NCI-H446 (cell line): ENCODE results near the gene LIN54.
"Not testable (repeated sequence)": the region's sequence is repeated elsewhere in the genome, so short reads cannot be mapped to it uniquely, and the experiment has no call there.

Experiments
- DNase-seq, 2 experiments: peaks; one replicate each; lab custom pipeline; 2025; lab: John Stamatoyannopoulos, UW

LIN54 gene

DNA sequence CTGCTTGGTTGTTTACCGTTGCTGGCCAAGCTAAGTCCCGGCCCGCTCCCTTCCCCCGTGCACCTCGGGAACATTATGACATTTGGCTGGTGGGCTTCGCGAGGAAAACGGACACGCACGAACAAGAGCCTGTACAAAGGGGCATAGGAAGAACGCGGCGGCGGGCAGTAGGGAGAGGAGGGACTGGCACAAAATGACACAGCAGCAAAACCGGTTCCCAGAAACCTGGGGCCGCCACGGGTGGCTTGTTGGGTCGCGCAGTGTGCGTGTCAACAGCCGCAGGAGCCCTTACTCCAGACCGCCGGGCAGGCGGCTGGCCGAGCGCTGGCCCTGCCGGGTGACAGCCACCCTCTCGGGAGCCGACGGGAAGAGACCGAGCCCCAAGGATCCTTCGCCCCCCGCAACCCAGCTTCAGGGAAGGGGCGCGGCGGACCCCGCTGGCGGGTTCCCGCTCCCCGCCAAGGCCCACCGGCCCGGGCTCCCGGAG is 1.6 kb upstream of the LIN54 start:
- DNase-seq: no peak

DNA sequence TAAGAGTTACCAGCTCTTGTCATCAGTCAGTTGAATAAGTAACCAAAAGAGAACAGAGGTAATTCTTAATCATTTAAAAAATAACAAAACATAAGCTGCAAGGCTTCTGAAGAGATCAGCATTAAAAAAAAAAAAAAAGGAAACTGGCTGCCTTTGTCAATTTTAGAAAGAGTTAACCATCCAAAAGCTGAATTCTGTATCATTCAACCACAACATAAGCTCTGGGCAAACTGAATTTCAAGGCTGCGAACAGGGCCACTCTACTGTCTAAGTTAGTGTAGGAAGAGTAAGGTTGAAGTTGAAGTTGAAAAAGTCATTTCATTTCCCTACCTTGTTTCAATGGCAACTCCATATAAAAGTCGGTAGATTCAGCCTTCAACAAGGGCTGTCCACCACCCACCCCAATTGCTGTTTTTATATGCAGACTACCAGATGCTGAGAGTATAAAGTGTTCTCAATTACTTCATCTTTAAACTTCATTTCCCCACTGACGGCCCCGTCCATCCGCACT is 1.1 kb upstream of the LIN54 start:
- no peak for DNase-seq

DNA sequence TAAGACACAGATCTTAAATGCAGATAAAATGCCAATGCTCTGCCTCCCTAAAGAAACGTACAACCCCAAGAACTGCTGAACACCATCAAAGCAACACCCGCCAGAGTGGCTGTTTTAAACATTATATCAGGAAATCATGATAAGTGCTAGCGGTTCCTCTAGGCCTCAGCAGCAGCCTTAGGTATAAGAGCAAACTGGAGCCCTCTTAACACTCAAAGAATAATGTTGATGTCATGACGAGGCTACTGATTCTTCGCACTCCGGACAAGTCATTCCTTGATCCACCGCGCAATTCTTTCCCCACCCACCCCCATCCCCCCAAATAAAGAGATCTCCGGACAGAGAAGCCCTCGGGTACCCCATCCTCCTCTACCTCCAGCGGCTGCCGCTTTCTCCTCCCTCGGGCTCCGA is 507 bp downstream of the LIN54 start:
- no peak for DNase-seq

DNA sequence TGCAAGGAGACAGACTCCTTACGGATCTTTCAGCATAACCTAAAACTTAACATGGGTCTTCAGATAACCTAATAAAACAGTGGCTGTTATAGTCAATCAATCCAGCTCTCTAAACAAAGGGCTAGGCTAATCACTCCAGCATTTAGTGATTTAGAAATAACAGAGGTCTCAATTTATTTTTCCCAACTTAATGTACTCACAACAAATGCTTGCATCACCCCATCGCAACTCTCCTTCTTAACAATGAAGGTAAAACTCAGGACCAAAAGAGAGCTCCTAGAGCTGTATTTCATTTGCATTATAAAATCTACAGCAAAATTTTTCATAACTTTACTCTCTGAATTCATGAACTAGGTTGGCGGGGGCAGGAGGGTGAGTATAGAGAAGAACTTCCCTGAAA is 1.1 kb downstream of the LIN54 start:
- no peak for DNase-seq

DNA sequence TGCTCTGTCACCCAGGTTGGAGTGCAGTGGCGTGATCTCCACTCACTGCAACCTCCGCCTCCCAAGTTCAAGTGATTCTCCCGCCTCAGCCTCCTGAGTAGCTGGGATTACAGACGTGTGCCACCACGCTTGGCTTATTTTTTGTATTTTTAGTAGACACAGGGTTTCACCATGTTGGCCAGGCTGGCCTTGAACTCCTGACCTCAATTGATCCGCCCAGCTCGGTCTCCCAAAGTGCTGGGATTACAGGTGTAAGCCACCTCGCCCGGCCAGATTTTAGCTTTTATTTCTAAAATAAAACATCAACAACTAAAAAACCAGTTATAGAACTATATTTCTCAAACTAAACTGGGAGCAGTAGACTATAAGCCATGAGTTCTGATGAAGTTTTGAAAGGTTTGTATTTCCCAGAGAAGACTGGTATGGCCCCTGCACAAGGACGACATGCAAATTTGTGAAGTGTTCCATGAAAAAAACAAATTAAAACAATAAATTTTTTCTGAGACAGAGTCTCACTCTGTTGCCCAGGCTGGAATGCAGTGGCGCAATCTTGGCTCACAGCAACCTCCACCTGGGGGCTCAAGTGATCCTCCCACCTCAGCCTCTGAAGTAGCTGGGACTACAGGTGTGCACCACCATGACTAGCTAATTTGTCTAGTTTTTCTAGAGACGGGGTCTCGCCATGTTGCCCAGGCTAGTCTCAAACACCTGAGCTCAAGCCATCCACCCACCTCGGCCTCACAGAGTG is 7.4 kb downstream of the LIN54 start:
- DNase-seq: not testable (repeated sequence)

DNA sequence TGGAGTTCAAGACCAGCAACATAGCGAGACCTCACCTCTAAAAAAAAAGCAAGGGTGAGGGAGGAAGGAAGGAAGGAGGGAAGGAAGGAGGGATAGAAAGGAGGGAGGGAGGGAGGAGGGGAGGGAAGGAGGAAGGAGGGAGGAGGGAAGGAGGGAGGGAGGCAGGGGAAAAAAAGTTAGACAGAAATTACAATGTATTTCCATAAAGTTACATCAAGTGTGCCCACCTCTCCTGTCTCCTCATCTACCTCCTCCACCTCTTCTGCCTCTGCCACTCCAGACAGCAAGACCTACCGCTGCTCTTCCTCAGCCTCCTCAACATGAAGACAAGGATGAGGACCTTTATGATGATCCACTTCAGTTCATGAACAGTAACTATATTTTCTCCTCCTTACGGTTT is 8.3 kb downstream of the LIN54 start:
- no peak for DNase-seq

DNA sequence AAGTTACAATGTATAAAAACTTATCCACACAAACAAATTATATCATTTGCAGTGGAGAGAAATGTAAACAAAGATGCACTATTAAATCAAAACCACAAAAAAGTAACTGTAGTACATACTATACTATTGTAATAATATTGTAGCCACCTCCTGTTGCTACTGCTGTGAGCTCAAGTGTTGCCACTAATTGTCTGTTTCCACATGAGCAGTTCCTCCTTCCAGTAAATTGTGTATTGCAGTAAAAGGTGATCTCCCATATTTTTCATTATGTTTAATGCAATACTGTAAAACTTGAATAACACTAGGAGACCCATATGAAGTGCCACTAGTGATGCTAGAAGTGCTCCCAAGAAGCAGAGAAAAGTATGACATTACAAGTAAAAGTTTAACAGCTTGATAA is 11.7 kb downstream of the LIN54 start:
- no peak for DNase-seq

DNA sequence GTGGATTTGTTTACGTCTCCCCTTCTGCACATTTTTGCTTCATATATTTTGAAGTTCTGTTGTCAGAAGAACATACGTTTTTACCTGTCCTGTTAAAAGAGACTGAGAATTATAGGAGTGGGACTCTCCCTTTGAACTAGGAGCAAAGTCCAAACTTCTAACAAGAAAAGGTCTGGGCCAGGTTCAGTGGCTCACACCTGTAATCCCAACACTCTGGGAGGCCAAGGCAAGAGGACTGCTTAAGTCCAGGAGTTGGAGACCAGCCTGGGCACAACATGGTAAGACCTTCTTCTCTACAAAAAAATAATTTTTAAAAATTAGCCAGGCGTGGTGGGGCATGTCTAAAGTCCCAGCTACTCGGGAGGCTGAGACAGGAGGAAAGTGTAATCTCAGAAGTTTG is 15.8 kb downstream of the LIN54 start:
- DNase-seq: no peak

DNA sequence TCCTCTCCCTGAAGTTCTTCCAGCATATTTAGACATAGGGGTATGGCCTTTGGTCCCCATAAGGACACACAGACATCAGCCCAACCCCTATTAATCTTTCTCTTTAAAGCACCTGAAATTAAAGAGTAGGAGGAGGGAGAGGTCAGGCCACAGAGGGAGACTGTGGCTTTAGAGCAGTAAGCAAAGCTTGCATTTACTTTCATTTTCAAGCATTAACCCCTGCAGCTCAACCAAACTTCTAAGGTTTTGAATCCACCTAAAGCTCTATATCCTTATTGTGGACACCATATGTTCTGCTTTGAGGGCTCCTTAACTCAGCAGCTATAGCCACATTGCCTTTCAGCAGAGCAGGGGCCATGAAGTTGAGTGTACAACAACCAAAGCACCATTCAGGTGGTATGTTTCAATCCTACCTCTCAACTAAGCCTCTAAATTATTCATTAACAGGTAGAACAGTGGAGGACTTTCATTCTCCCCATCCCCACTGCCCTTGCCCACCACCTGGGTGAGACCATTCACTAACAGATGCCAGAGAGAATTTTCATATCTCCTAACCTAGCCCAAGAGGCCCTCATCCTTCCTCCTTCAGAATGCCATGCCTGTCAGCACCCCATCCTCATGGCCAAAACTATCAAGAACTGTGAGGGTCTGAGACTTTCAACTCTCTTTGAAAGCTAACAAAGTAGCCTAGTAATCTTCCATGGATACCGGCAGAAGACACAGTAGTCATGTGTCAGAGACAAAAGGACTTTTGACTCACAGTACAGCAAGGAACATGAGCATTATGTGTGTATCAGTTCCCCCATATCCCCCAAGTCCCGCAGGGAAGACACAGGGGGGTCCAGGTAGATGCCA is 20.8 kb downstream of the LIN54 start:
- no peak for DNase-seq

DNA sequence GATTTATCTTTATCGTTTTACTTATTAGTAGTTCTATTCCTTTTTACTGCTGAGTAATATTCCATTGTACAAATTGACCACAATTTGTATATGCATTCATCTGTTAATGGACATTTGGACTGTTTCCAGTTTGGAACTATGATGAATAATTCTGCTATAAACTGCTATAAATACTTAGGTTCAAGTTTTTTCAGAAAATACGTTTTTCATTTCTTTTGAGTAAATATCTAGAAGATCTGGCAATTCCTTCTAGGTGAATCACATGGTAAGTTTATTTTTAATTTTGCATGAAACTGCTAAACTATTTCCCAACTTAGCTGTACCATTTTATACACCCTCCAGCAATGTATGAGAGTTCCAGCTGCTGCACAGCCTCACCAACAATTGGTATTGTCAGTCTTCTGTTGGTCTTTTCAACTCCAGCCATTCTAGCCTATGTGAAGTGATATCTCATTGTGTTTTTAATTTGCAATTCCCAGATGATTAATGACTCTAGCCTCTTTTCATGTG is 22.2 kb downstream of the LIN54 start:
- DNase-seq: no peak

DNA sequence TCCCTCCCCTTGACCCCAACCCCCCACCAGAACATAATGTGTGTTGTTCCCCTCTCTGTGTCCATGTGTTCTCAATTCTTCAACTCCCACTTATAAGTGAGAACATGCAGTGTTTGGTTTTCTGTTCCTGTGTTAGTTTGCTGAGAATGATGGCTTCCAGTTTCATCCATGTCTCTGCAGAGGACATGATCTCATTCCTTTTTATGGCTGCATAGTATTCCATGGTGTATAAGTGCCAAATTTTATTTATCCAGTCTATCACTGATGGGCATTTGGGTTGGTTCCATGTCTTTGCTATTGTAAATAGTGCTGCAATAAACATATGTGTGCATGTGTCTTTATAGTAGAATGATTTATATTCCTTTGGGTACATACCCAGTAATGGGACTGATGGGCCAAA is 23.1 kb downstream of the LIN54 start:
- DNase-seq: not testable (repeated sequence)

DNA sequence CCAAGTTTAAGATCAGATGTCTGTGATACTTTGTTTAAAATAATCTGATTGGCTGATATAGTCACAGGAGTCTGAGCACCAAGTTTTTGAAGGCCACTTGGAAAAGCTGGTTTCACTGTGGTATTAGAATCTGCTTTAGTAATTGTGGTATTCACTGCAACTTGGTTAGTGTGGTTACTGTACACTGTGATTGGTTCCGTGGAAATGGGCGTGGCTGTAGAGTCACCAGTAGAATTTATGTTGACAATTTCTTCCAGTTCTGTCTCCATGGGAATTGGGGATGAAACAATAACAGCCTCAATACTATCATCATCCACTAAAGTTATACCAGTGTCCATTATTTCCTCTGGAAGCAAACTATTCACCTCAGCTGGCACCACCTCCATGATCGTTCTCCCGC is 26.2 kb downstream of the LIN54 start:
- DNase-seq: peak in 1 of 2 experiments; percentile 1

DNA sequence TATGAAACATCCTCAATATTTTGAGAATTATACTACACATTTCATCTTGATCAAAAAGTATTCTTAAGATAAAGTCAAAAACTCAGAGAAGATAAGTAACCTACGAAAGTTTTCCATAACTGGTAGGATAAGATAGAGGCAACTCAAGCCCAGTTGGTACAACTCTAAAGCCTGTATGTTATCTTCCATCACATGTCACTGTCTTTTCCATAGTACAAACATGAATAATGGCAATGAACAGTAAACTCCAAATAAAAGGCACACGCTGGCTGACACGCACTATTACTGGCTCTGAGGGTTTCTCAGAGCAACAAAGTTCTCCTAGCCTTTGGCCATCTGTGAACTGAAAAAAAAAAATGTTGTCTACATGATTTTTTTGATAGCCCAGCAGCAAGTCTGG is 27.2 kb downstream of the LIN54 start:
- no peak for DNase-seq

DNA sequence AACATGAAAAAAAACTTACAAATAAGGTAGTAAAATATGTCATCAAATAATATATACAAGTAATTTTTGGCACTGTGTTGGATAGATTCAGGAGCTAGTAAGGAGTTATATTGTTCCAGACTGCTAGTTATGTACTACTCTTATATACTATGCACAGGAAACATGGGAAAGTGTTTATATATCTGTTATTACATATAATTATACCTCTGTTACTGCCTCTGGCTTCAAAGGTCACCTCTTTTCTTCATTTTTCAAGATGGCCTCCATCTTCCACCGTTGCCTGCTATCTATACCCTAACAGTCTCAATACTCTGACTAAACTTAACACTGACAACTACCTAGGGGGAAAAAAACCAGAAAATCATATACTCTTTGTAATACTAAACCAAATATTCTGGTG is 29.5 kb downstream of the LIN54 start:
- no peak for DNase-seq

DNA sequence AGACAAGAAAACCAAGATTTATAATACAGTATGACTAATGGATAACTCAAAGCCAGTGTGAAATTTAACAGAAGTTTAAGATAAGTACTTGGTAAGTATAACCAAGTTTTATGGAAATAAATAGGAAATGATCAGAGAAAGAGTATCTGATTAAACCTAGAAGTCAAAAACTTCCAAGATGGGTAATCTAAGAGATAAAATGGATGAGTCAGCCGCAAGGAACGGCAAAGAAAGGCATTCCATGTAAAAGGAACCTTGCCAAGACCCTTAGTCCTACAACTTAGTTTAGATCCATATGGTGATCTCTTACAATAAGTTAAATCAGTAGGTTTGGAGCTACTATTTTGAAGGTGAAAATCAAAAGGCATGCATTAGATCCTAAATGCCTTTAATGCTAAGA is 34.8 kb downstream of the LIN54 start:
- DNase-seq: no peak

DNA sequence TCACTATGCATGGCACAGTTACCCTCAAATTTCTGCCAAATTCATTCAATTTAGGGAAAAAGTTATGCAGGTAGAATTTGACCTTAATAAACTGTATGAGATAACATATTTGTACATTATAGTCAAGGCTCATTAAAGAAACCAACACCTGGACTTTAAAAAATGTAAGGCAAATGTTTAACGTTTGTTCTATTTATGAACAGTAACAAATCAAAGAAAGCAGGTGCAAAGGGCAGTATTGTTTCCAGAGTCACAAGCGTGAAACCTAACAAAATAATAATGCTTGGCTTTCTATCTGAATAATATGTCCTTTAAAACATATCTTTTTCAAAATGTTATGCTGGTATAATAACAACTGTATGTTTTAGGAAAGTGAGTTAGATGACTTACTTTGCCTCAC is 41.2 kb downstream of the LIN54 start:
- no peak for DNase-seq

DNA sequence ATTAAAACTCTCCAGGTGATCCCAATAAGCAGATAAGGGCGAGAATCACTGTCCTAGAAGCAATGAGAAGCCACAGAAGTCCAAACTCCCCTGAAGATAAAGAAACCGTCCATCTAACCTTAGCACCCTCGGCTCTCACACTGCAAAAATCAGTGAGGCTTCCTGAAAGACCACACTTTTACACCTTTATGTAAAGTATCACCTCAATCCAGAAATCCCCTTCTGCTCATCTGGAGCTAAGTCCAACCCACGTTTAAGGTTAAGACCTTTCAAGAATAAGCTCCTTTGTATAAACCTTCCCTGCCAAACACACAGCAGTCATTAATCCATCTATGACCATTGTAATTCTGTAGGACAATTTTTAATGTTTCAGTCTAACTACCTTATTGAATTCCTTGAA is 41.7 kb downstream of the LIN54 start:
- no peak for DNase-seq

DNA sequence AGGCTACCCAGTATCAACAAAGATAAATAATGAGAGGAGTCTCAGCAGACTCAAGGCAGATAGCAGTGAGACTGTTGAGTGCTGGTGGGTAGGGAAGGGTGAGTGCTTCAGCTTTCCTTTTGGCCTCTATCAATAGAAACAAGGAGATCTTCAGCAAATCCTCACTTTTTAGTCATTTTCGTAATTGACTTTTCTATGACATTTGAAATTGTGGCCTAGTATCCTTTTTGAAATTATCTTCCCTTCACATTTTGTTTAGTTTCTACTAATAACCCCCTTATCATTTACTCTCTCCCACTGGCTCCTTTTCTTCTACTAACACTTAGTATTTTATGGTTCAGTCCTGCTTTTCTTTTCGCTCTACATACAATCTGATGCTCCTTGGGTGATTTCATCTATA is 44.9 kb downstream of the LIN54 start:
- DNase-seq: no peak

DNA sequence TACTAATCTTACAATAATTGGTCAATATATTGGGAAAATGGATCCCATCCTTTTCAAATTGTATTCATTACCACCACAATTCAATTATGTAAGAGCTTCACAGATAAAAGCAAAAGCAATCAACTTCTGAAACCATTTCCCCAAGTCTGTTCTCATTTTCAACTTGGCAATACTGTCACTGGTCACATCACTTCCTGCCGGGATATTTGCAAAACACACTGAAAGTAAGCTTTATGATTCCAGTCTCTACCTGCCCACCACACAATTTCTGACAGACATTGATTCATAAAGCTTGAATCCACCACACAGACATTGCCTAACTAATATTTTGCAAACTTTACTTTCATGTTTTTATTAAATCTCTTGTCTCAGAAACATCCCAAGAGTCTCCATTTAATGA is 53.6 kb downstream of the LIN54 start:
- no peak for DNase-seq

DNA sequence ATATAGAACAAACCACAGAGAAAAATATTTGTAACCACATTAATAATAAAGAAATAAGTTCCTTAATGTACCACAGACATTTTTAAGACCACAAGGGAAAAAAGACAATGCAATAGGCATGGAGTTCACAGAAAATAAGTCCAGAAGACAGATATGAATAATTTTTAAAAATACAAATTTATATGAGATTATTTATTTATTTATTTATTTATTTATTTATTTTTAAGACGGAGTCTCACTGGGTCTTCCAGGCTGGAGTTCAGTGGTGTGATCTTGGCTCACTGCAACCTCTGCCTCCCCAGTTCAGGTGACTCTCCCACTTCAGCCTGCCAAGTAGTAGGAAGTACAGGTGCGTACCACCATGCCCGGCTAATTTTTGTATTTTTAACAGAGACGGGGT is 56.4 kb downstream of the LIN54 start:
- no peak for DNase-seq

DNA sequence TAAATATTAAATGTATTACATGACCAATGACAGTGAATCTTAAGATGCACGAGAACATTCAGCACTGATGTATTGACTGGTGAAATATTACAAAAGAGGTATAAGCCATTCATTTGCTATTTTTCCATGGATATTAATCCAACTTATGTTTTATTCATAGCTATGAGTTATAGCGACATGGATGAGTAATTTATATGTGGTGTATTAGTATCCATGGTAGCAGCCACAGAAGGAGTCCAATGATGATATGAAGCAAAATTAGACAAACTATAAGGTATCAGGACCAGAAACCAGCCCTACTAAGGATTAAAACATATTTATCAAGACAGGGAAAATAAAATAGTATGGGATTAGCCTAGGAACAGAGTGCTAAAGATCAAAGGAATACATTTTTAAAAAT is 59.4 kb downstream of the LIN54 start:
- DNase-seq: no peak

DNA sequence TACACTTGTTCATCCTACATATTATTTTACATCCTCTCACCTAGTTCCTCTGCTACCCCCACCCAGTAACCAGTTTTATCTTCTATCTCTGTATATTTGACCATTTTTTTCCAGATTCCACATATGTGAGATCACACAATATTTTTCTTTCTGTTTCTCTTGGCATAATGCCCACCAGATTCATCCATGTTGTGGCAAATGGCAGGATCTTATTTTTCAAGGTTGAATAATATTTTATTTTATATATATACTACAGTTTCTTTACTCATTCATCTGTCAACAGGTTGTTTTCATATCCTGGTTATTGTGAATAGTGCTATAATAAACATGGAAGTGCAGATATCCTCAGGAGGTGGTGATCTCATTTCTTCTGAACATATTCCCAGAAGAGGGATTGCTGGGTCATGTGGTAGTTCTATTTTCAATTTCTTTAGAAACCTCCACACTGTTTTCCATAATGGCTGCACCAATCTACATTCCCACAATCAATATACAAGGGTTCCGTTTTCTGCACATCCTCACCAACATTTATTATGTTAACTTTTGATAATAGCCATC is 61.9 kb downstream of the LIN54 start:
- no peak for DNase-seq

DNA sequence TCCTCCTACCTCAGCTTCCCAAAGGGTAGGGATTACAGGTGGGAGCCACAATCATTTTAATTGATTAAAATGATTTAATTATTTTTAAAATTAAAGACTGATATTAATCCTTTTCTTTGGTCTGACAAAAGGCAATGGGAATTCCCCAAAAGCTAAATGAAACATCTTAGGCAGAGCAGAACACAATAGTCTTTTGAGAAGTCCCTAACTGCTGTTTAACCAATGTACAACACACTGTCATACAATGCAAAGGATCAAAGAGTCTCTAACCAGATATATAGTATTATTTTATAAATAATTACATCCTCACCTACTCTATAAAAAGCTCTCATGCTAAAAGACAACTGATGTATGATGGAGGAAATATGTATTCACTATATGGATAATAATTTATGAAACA is 63.1 kb downstream of the LIN54 start:
- DNase-seq: no peak
